Measurements from ENCODE around the gene ZNF280A.

ZNF280A gene

GRCh38 chr22:22558071-22558971, 38.3 kb upstream of the ZNF280A start:
- peaks cover 6% of the 10 kb centered on the region for H3K9me3 ChIP-seq (ENCODE audit: severe bottlenecking)
- TF ChIP-seq CTCF (IDR thresholded peaks at IDR 0.05; ENCODE audit: poor library complexity, severe bottlenecking) = no peak
- no peaks in the 10 kb centered on the region for H3K4me1 ChIP-seq (ENCODE audit: insufficient read depth, poor library complexity, severe bottlenecking)
- no peak overlapping the region for H3K27ac ChIP-seq (ENCODE audit: poor library complexity, severe bottlenecking)
- ATAC-seq (ENCODE audit: low read depth) (no peak), DNase-seq (ENCODE audit: low spot score) (no peak)
- H3K27me3 ChIP-seq (ENCODE audit: insufficient read depth, poor library complexity, severe bottlenecking) = no peaks in the 10 kb centered on the region
- no peaks in the 10 kb centered on the region for H3K36me3 ChIP-seq (ENCODE audit: low read depth)
- no peak overlapping the region for H3K4me3 ChIP-seq (ENCODE audit: severe bottlenecking)

- ATAC-seq (ENCODE audit: low read depth) (no peak), DNase-seq (ENCODE audit: low spot score) (no peak)
- no peaks in the 10 kb centered on the region for H3K27me3 ChIP-seq (ENCODE audit: insufficient read depth, poor library complexity, severe bottlenecking)
- no peaks in the 10 kb centered on the region for H3K36me3 ChIP-seq (ENCODE audit: low read depth)
- peaks cover 6% of the 10 kb centered on the region for H3K9me3 ChIP-seq (ENCODE audit: severe bottlenecking)
- no peak for TF ChIP-seq CTCF (IDR thresholded peaks at IDR 0.05; ENCODE audit: poor library complexity, severe bottlenecking)
- no peak overlapping the region for H3K4me3 ChIP-seq (ENCODE audit: severe bottlenecking)
- H3K4me1 ChIP-seq (ENCODE audit: insufficient read depth, poor library complexity, severe bottlenecking) = no peaks in the 10 kb centered on the region
- no peak overlapping the region for H3K27ac ChIP-seq (ENCODE audit: poor library complexity, severe bottlenecking)
Measured at GRCh38 chr22:22556995-22557925, 37.2 kb upstream of the ZNF280A start.

- H3K36me3 ChIP-seq (ENCODE audit: low read depth) = no peaks in the 10 kb centered on the region
- TF ChIP-seq CTCF (IDR thresholded peaks at IDR 0.05; ENCODE audit: poor library complexity, severe bottlenecking) = no peak
Measured at GRCh38 chr22:22556578-22556977, 36.5 kb upstream of the ZNF280A start.

GRCh38 chr22:22555596-22555995, 35.5 kb upstream of the ZNF280A start:
- H3K27me3 ChIP-seq (ENCODE audit: insufficient read depth, poor library complexity, severe bottlenecking) = no peaks in the 10 kb centered on the region
- H3K36me3 ChIP-seq (ENCODE audit: low read depth) = no peaks in the 10 kb centered on the region
- no peak overlapping the region for H3K27ac ChIP-seq (ENCODE audit: poor library complexity, severe bottlenecking)
- H3K4me1 ChIP-seq (ENCODE audit: insufficient read depth, poor library complexity, severe bottlenecking) = no peaks in the 10 kb centered on the region
- TF ChIP-seq CTCF (IDR thresholded peaks at IDR 0.05; ENCODE audit: poor library complexity, severe bottlenecking) = no peak
- H3K4me3 ChIP-seq (ENCODE audit: severe bottlenecking) = no peak overlapping the region
- H3K9me3 ChIP-seq (ENCODE audit: severe bottlenecking) = peaks cover 7% of the 10 kb centered on the region
- DNase-seq (ENCODE audit: low spot score) (no peak), ATAC-seq (ENCODE audit: low read depth) (no peak)

More at GRCh38 chr22:22556578-22556977, 36.5 kb upstream of the ZNF280A start:
- ATAC-seq (ENCODE audit: low read depth) = no peak
- no peak for DNase-seq (ENCODE audit: low spot score)
- peaks cover 6% of the 10 kb centered on the region for H3K9me3 ChIP-seq (ENCODE audit: severe bottlenecking)
- no peaks in the 10 kb centered on the region for H3K27me3 ChIP-seq (ENCODE audit: insufficient read depth, poor library complexity, severe bottlenecking)
- no peaks in the 10 kb centered on the region for H3K4me1 ChIP-seq (ENCODE audit: insufficient read depth, poor library complexity, severe bottlenecking)
- H3K4me3 ChIP-seq (ENCODE audit: severe bottlenecking) = no peak overlapping the region
- H3K27ac ChIP-seq (ENCODE audit: poor library complexity, severe bottlenecking) = no peak overlapping the region
